ENCODE measurements around the gene TMEM242. TPM values are rescaled to one million over a fixed set of nuclear protein-coding genes. Genes with fewer than 3 reads are reported as not detected.

Gene TMEM242
- total RNA-seq, 4 donors from 2014 or later: 2.7 to 8.0 (median 4.3) TPM

GRCh38 chr6:157287247-157287850 is 36.0 kb downstream of the TMEM242 start:
- no peak for DNase-seq
- Histone ChIP-seq H3K27ac (no peak overlapping the region), H3K36me3 (peaks cover 0 to 49% (median 0%) of the 10 kb centered on the region in 3 donors), H3K27me3 (no peaks in the 10 kb centered on the region), H3K4me1 (no peaks in the 10 kb centered on the region), H3K4me3 (no peak overlapping the region), H3K9me3 (no peaks in the 10 kb centered on the region)
- TF ChIP-seq POLR2A (IDR thresholded peaks at IDR 0.05) (no peak), CTCF (IDR thresholded peaks at IDR 0.05) (no peak)
- intact Hi-C loops (cut with DNase I): no loop called here
- WGBS, 2 donors: 74 to 83% methylated on average over 8 to 9 of the region's 10 CpGs

DNA sequence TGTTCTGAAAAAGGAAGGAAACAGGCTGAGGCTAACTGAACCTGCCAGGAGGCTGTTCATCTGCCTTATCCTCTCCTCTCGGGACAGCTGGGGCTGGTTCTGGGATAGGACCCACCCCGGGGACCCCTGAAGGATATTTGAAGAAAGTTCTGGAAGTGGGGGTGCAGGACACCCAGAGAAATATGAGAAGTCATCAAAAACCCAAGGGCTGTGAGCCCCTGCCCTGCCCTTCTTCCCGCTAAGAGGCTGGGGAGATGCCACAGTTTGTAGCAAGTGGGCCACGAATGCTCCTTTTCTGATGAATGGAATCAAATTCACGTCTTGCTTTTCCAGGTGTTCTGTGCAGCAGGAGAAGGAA is 37.9 kb downstream of the TMEM242 start:
- 76 to 77% methylated on average over 4 of the region's 5 CpGs for WGBS, 2 donors
- no peaks in the 10 kb centered on the region for H3K27me3 ChIP-seq
- H3K27ac ChIP-seq: no peak overlapping the region
- peaks cover 0 to 30% (median 0%) of the 10 kb centered on the region in 3 donors for H3K36me3 ChIP-seq
- no peaks in the 10 kb centered on the region for H3K9me3 ChIP-seq
- TF ChIP-seq CTCF (IDR thresholded peaks at IDR 0.05): no peak
- TF ChIP-seq POLR2A (IDR thresholded peaks at IDR 0.05): no peak
- H3K4me3 ChIP-seq: no peak overlapping the region
- DNase-seq: no peak
- intact Hi-C loops (cut with DNase I): no loop called here
- H3K4me1 ChIP-seq: no peaks in the 10 kb centered on the region

DNA sequence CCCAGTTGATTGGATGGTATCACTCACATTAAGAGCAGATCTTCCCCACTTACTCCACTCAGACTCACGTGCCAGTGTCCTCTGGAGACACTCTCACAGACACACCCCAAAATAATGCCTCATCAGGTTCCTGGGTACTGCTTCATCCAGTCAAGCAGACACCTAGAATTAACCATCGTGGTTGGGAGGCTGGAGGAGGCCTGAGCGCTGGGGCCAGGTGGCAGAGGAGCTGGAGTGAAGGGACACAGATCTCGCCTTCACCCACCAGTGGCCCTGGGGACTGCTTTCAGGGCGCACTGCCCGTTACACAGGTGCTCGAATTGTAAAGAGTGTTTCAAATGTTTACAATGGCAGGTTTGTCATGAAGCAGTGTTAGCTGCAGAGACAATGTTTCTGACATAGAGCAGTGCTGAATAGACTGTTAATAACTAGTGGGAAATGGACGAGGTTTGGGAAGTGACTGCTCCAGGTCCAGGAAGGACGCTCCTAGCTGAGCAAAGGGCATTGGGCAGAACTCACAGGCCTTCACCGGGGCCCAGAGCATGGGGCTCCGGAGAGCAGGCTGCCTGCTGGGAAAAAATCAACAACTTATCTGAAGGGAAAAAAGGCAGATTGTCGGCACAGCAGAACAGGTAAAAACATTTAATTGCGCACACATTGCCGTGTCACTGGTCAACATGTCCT is 38.4 kb downstream of the TMEM242 start:
- TF ChIP-seq POLR2A (IDR thresholded peaks at IDR 0.05) (no peak), CTCF (IDR thresholded peaks at IDR 0.05) (no peak)
- no peak overlapping the region for H3K4me3 ChIP-seq
- H3K9me3 ChIP-seq: no peaks in the 10 kb centered on the region
- no peaks in the 10 kb centered on the region for H3K27me3 ChIP-seq
- no peaks in the 10 kb centered on the region for H3K4me1 ChIP-seq
- DNase-seq: no peak
- no peak overlapping the region for H3K27ac ChIP-seq
- peaks cover 0 to 25% (median 0%) of the 10 kb centered on the region in 3 donors for H3K36me3 ChIP-seq
- WGBS, 2 donors: 82 to 83% methylated on average over 10 to 14 of the region's 14 CpGs
- intact Hi-C loops (cut with DNase I): no loop called here

DNA sequence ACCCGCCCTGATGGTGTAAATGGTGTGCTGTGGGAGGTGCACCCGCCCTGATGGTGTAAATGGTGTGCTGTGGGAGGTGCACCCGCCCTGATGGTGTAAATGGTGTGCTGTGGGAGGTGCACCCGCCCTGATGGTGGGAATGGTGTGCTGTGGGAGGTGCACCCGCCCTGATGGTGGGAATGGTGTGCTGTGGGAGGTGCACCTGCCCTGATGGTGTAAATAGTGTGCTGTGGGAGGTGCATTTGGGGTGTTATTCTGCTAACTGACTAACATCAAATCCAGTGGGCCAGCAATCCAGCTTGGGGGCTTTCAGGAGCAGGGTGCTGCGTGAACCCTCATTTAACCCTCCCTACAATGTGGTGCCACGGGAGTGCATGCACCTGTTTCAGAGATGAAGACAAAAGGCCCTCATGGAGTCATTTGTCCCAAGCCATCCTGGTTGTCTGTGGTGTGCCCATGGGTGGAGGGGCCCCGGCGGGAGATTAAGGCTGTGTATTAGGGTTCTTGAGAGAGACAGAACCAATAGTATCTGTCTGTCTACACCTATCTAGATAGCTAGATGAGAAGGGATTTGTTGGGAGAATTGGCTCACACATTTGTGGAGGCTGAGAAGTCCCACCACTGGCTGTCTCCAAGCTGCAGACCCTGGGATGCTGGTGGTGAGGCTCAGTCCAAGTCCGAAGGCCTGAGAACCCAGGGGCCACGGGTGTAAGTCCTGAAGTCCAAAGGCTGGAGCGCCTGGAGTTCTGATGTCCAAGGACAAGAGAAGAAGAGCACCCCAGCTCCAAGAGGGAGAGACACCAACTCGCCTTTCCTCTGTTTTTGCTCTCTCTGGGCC is 39.2 kb downstream of the TMEM242 start:
- Histone ChIP-seq H3K27me3 (no peaks in the 10 kb centered on the region), H3K27ac (no peak overlapping the region), H3K4me1 (no peaks in the 10 kb centered on the region), H3K4me3 (no peak overlapping the region), H3K36me3 (peaks cover 0 to 20% (median 0%) of the 10 kb centered on the region in 3 donors), H3K9me3 (no peaks in the 10 kb centered on the region)
- TF ChIP-seq CTCF (IDR thresholded peaks at IDR 0.05): no peak
- intact Hi-C loops (cut with DNase I): no loop called here
- DNase-seq: no peak
- 94 to 98% methylated on average over 4 to 5 of the region's 13 CpGs for WGBS, 2 donors

Measured in esophagus squamous epithelium (tissue), 5 donors.